GM12891 (cell line): ENCODE data around the gene CACNA1I.

ENCODE experiments used
- POLR2A ChIP-seq: IDR thresholded peaks from 2 replicates; pipeline ENCODE4 v1.6.1; 2011; ENCODE audit warnings: low read depth, low read length, control low read depth
- POLR2AphosphoS5 ChIP-seq: IDR thresholded peaks from 2 replicates; pipeline ENCODE4 v1.6.1; 2011; ENCODE audit warnings: low read depth, low read length, control low read depth
- SPI1 ChIP-seq: IDR thresholded peaks from 2 replicates; pipeline ENCODE4 v1.6.1; 2011; ENCODE audit warnings: low read depth, low read length, control low read depth
- TAF1 ChIP-seq: IDR thresholded peaks from 2 replicates; pipeline ENCODE4 v1.6.1; 2011; ENCODE audit warnings: low read depth, low read length, control low read depth

DNA sequence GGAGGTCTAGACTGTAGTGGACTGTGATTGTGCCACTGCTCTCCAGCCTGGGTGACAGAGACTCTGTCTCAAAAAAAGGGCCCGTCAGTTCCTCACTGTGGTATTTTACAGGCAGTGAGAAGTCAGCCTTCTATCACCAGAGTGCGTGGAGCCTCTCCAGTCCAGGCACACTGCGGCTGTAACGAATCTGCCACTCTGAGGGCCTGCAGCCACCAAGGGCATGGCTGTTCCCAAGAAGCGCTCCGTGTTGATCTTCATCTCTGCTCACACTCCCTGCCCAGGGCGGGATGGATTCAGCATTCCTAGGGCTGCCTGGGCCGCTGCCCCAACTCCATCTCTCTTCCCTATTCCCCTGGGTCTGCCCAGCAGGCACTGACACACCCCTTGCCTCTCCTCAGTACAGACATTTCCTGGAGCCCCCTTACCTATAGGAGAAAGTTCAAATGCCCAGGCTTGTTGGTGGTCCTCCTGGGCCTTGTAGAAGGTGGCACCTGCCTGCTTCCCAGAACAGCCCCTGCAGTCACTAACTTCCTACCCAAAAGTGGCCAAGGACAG, 148.4 kb downstream of the CACNA1I start:
- TF ChIP-seq POLR2AphosphoS5 (no peak), POLR2A (no peak), TAF1 (no peak), SPI1 (no peak)
